ENCODE measurements around the gene NINJ2.

GRCh38 chr12:535396-535795, 127.8 kb downstream of the NINJ2 start:
- TF ChIP-seq CTCF (IDR thresholded peaks at IDR 0.05), result no peak
- TF ChIP-seq POLR2A (IDR thresholded peaks at IDR 0.05), result no peak

Data from body of pancreas (tissue), 4 donors.